NB4 (cell line): Measurements from ENCODE around the gene NMUR1.

Experiments used
- DNase-seq: peaks from one replicate; pipeline ENCODE4 v3.0.0; 2010; ENCODE audit warnings: low read depth
- H3K4me3 ChIP-seq: one replicate; pipeline ENCODE4 v1.5.1; 2011; ENCODE audit warnings: mild to moderate bottlenecking, low read depth, low read length, moderate library complexity
- MYC ChIP-seq: IDR thresholded peaks from 2 replicates; pipeline ENCODE4 v1.6.1; 2011; ENCODE audit warnings: low read depth, low read length
- POLR2A ChIP-seq: IDR thresholded peaks from 2 replicates; pipeline ENCODE4 v1.6.1; 2011; ENCODE audit warnings: mild to moderate bottlenecking; ENCODE audit not compliant: insufficient read length; ENCODE audit errors: extremely low read depth
- TF ChIP-seq, protein P1 (sequence below): IDR thresholded peaks from 2 replicates; pipeline ENCODE4 v1.6.1; 2011; ENCODE audit warnings: low read depth, low read length
- TF ChIP-seq, protein P2 (sequence below): IDR thresholded peaks from one replicate; pipeline ENCODE4 v1.5.1; 2012; ENCODE audit warnings: low read depth, low read length

The NMUR1 gene

DNA sequence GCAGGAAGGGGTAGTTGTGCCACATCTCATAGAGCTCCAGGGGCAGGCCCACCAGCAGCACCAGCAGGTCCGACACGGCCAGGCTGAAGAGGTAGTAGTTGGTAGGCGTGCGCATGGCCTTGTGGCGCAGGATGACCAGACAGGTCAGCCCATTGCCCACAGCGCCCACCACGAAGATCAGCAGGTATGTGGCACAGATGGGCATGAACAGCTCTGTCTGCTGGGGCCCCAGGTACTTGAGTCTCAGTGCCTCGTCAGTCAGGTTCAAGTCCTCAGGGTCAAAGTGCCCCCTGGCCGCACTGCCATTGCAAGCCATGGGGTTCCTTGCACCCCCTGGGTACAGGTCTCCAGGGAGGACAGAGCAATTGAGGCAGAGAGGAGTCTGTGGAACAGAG is 1.6 kb downstream of the NMUR1 start:
- no peak for TF ChIP-seq MYC
- TF ChIP-seq, protein P1, sequence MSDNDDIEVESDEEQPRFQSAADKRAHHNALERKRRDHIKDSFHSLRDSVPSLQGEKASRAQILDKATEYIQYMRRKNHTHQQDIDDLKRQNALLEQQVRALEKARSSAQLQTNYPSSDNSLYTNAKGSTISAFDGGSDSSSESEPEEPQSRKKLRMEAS = no peak
- no peak for TF ChIP-seq POLR2A
- TF ChIP-seq, protein P2, sequence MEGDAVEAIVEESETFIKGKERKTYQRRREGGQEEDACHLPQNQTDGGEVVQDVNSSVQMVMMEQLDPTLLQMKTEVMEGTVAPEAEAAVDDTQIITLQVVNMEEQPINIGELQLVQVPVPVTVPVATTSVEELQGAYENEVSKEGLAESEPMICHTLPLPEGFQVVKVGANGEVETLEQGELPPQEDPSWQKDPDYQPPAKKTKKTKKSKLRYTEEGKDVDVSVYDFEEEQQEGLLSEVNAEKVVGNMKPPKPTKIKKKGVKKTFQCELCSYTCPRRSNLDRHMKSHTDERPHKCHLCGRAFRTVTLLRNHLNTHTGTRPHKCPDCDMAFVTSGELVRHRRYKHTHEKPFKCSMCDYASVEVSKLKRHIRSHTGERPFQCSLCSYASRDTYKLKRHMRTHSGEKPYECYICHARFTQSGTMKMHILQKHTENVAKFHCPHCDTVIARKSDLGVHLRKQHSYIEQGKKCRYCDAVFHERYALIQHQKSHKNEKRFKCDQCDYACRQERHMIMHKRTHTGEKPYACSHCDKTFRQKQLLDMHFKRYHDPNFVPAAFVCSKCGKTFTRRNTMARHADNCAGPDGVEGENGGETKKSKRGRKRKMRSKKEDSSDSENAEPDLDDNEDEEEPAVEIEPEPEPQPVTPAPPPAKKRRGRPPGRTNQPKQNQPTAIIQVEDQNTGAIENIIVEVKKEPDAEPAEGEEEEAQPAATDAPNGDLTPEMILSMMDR = no peak
- no peak overlapping the region for H3K4me3 ChIP-seq
- DNase-seq = no peak

DNA sequence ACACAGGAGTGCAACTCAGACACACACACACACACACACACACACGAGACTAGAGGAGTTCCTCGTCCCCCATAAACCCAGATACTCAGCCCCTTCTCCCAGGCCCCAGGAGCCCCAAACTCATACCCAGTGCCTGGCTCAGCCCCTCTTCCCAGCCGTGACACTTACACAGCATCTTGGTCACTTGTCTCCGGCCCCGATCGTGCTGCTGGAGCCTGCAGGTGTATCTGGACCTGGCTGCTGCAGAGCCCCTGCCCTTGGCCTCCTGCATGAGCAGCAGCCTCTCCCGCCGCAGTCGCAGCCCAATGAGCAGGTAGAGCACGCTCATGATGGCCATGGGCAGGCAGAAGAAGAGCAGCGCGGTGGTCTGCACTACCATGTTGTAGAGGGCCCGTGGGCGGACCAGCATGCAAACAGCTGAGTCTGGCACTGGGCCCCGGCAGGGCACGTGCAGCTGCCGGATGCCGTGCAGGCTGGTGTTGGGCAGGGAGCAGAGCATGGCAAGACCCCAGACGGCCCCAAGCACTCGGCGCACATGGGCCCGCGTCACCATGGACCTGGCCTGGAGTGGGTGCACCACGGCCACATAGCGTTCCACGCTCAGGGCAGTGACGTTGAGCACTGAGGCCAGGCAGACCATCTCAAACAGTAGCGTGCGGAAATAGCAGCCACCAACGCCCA is 2.1 kb downstream of the NMUR1 start:
- H3K4me3 ChIP-seq = no peak overlapping the region
- TF ChIP-seq POLR2A = no peak
- TF ChIP-seq MYC = no peak
- TF ChIP-seq, protein P2 = no peak
- TF ChIP-seq, protein P1 = no peak
- DNase-seq = no peak

DNA sequence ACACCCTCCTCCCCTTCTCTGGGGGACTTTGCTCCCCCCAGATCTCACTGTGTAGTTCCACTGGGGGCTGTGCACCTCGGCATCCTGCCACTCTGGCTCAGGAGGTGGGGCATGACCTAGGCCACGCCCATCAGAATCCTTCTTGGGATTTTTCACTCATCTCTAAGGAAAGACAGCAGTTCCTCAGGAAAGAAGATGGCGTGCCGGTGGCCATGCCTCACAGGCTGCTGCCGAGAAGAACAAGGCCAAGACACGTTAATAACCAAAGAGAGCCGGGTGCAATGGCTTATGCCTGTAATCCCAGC is 3.2 kb downstream of the NMUR1 start:
- DNase-seq = no peak
- TF ChIP-seq, protein P2 = no peak
- no peak for TF ChIP-seq MYC
- TF ChIP-seq POLR2A = no peak
- TF ChIP-seq, protein P1 = no peak
- no peak overlapping the region for H3K4me3 ChIP-seq

DNA sequence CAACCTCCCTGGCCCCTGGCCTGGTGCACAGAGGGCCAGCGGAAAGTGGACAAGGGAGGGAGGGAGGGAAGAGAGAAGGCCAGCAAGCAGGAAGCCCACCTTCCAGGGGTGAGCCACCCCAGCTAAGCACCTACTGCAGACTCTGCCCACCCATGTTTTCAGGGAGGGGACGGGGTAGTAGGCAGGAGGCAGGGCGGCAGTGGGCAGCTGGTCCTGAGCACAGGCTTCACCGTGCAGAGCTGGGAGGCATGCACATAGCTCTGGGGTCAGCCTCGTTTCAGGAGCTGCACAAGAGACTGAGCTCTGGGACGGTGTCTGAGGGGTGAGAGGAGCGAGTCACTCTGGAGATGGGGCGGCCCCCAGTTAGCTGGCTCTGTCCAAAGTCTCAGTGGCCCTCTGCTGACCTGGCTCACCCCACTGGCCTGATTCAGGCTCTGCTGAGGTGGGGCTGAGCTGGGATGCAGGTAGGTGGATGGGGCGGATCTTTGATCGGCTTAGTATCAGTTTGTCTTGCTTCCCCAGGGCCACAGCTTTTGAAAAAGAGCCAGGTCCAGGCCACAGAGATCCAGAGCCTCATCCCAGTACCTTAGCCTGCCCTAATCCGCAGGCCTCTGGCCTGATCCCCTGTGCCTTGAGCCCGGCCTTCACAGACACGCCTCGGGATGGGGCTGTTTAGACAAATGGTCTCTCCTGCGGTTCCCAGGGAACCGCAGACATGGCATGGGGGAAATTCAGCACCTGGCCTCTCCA is 3.7 kb downstream of the NMUR1 start:
- no peak for DNase-seq
- no peak overlapping the region for H3K4me3 ChIP-seq
- TF ChIP-seq MYC = no peak

DNA sequence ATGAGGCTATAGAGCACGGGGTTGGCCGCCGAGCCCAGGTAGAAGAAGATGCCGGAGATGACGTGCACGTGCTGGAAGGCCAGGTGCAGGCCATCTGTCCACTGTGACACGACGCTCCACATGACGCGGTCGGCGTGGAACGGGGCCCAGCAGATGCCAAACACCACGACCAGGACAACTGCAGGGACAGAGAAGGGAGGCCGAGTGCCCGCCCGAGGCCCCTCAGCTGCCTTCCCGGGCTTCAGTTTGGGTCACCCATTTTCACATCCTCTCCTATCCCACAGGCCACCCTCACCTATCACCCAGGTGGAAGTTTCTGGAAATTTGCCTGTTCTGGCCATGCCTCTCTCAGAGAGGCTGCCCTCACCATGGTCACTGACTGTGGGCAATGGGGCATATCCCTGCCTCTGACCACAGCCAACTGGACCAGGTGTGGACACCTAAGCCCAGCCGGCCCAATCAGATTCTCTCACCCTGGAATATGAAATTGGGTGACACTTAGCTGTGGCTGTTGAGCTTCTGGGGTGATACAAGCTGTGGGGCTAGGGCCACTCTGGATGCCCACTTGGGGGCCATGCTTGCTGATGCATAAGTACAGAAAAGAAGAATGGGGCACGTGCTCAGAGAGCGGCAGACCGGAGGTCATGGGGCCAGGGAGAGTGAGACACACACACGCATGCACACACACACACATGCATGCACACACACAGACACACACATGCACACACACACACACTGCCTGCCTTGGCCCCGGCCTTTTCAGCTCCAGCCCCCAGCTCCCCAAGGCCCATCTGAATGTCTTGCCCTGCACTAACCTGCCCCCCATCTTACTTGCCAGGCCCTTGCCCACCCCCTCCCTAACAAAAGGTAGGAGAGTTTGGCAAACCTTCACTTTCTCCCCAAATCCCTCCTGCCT is 4.7 kb downstream of the NMUR1 start:
- TF ChIP-seq, protein P1 = no peak
- TF ChIP-seq POLR2A = no peak
- TF ChIP-seq MYC = no peak
- TF ChIP-seq, protein P2 = no peak
- DNase-seq = no peak
- no peak overlapping the region for H3K4me3 ChIP-seq
